ENCODE results near the gene WDR74.
"Not testable (repeated sequence)": the region's sequence is repeated elsewhere in the genome, so short reads cannot be mapped to it uniquely, and the experiment has no call there.

The WDR74 gene

GRCh38 chr11:62840721-62841360, 1.5 kb upstream of the WDR74 start:
- DNase-seq: peak; percentile 93

- DNase-seq: no peak
Measured at GRCh38 chr11:62835336-62835735, 4.1 kb downstream of the WDR74 start.

DNA sequence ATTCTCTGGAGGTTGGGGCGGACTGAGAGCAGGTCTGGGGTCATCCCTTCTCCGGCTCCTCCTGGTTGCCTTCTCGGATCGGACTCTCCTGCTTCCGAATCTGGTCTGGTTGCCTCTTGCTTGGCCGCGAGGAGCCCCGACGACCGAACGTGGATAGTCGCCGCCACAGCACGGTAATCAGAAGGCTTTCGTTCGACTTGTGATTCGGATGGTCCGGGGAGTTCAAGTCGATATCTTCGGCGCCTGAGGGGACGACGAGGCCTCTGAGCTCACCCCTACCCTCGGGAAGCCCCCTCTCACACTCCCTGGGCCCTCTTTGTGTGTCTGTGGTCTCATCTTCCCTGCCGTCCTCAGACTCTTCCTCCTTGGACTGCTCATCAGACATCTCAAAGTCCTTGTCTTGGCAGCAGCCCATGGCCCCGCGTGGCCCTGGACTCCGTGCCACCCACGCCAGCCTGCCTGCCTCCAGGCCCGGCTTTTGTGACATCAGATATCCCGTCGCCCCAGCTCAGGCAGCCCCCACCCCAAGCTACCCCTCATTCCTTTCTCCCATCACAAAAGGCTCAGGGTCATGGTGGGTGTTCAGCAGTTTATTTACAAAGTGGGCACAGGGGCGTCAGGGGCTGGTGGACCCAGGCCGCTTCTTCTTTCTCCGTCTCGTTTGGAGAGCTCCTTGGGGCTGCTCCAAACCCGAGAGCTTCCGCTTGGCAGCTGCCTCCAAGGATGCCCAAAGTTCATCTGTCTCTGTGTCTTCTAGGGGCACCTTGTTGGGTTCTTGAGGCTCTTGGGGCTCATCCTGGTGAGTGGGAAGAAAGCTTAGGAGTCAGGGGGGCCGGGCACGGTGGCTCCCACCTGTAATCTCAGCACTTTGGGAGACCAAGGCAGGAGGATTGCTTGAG, 6.8 kb downstream of the WDR74 start, which contains the start of gene TEX54:
Gene TEX54 (minus strand): TSS at position 506 of the 899 bp plus-strand sequence.
- DNase-seq: no peak

GRCh38 chr11:62831520-62832335, 7.7 kb downstream of the WDR74 start, which contains the start of gene STX5:
Gene STX5, minus strand, starts transcription at chr11:62832051. Its CDS starts 808 bp downstream, at chr11:62831243.
- peak; percentile 98 for DNase-seq

DNA sequence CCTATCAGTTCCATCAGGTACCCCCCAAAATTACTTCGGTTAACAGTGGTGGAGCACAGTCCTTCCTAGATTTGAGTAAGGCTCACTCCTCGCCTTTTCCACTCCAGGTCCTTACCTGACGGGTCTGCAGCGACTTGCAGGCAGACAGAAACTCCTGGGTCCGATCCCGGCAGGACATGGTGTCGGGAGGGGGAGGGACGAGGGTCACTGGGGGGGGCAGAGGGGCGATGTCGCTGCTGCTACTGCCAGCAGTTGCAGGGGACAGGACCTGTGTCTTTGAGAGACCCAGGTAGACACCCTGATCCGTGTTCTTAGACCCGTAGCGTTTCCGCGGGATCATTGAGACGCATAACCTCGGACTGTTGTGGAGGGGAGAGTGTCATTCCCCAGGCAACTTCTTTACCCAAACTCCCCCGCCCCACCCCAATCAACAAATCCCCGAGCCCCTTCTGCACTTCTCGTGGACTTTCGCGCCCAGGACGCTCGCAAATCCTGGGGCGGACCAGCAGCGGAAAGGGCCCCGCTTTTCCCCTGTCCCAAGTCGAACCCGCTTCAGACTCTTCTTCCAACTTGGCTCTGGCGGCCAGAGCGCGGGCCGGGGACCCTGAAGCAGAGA, 8.4 kb downstream of the WDR74 start:
- DNase-seq: no peak

- DNase-seq: not testable (repeated sequence)
Measured at GRCh38 chr11:62828130-62828529, 11.3 kb downstream of the WDR74 start.

DNA sequence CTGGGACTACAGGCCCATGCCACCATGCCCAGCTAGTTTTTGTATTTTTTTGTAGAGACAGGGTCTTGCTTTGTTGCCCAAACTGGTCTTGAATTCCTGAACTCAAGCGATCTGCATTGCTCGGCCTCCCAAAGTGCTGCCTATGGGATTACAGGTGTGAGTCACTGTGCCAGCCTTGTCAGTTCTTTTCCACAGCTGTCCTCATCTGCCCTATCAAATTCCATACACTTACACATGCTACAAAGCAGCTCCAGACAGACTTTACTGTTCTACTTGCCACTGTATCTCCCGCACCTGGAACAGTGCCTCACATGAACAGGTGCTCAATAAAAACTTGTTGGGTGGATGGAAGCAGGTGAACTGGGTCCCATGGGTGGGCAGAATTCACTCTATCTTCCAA, 15.7 kb downstream of the WDR74 start:
- DNase-seq: no peak

DNA sequence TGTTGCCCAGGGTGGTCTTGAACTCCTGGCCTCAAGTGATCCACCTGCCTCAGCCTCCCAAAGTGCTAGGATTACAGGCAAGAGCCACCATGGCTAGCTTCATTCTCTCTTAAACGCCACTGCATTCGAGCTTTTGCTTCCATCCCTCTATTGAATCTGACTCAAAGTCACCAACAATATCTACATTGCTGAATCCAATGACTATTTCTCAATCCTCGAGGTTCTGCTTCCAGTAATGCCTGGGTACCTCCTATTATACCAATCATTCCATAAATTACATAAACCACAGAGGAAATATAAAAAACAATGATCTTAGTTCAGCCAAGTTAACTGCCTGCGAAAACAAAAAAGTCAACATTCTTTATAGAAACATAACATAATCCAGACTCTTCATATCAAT, 22.3 kb downstream of the WDR74 start:
- DNase-seq: no peak

- no peak for DNase-seq
Measured at GRCh38 chr11:62816557-62816956, 22.8 kb downstream of the WDR74 start.

GRCh38 chr11:62811659-62812058, 27.7 kb downstream of the WDR74 start:
- no peak for DNase-seq

- no peak for DNase-seq
Measured at GRCh38 chr11:62810748-62811147, 28.6 kb downstream of the WDR74 start.

- peak; percentile 41 for DNase-seq
Measured at GRCh38 chr11:62806611-62807121, 32.7 kb downstream of the WDR74 start.

GRCh38 chr11:62805961-62806441, 33.4 kb downstream of the WDR74 start:
- no peak for DNase-seq

- DNase-seq: peak; percentile 90
Measured at GRCh38 chr11:62805076-62805892, 34.1 kb downstream of the WDR74 start, which contains the start of gene NXF1. Gene NXF1, minus strand, starts transcription at chr11:62805440. Its CDS starts 84 bp downstream, at chr11:62805356.

- peak; percentile 37 for DNase-seq
Measured at GRCh38 chr11:62804310-62805075, 34.9 kb downstream of the WDR74 start.

GRCh38 chr11:62801071-62801470, 38.3 kb downstream of the WDR74 start:
- no peak for DNase-seq

DNA sequence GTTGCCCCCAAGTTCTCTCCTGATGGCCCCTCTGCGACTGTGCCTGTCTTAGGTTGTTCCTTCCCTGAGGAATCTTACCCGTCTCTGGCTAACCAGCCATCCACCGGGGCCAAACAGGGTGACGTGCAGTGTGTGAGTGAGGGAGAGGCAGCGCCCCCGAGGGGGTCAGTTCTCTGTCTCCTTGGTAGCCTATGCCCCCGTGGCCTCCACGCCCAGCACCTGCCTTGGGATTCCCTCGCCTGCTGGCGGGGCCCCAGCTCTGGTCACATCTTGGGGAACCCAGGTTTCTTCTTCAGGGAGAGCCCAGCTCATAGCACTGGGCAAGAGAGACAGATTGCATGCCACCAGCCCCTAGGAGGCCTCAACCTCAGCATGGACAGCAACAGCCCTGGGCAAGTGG, 39.9 kb downstream of the WDR74 start:
- no peak for DNase-seq

DNA sequence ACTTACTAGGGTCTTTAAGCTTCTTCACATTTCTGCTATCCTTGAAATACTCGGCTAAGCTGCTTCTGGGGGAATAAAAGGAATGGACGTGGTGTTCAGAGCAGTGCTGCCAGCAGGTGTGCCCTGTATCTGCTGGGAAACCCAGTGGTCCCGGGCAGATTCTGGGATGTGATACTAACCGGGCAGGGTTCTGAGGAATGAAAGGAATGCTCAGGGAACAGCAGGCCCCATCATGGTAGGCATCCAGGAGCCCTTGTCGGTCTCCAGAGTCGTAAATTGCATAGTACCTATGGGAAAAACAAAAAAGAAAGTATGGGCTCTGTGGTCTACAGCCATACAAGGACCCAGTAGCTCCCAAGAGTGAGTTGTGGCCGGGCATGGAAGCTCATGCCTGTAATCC, 43.1 kb downstream of the WDR74 start:
- no peak for DNase-seq

- DNase-seq: no peak
Measured at GRCh38 chr11:62794201-62794775, 45.1 kb downstream of the WDR74 start.

GRCh38 chr11:62792202-62792575, 47.2 kb downstream of the WDR74 start:
- no peak for DNase-seq

Data from HCEC 1CT (cell line).